Measurements from ENCODE around the gene HRG.

HRG gene

DNA sequence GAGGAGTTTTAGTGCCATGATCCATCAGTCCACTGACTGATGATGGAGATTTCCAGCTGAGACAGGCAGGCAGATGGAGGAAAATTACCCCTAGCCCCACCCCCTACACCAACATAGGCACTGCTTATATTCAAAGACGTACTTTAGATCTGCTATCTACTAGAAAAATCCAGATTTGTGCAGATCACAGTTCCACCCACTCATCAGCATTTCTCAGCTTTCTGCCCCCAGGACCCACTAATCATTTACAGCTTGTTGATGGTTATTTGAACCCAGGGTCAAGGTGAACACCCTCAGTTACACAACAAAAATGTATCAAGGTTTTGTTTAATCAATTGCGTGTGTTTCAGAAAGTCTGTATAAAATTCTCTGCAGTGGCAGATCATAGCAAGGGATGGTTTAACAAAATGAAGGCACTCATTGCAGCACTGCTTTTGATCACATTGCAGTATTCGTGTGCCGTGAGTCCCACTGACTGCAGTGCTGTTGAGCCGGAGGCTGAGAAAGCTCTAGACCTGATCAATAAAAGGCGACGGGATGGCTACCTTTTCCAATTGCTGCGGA is at the start of gene HRG:
TSS of gene HRG (plus strand) at position 390 of the 564 bp plus-strand sequence. CDS start at position 408, 18 bp downstream.
- Histone ChIP-seq H3K9me3 (ENCODE audit: low read length) (no peaks in the 10 kb centered on the region), H3K4me3 (ENCODE audit: low read depth, low read length, poor library complexity, severe bottlenecking) (no peak within 1 kb of the TSS), H3K27me3 (ENCODE audit: insufficient read depth, low read length) (no peaks in the 10 kb centered on the region), H4K20me1 (ENCODE audit: insufficient read depth, low read length) (no peaks in the 10 kb centered on the region), H3K9me2 (ENCODE audit: low read depth, low read length) (no peaks in the 10 kb centered on the region), H3K4me2 (ENCODE audit: low read length) (no peak within 1 kb of the TSS), H3K79me2 (ENCODE audit: insufficient read depth, low read length) (no peaks in the 10 kb centered on the region), H3K9ac (ENCODE audit: low read length) (no peak within 1 kb of the TSS), H3K36me3 (ENCODE audit: insufficient read depth, low read length) (no peaks in the 10 kb centered on the region), H3F3A (ENCODE audit: insufficient read depth, low read length) (no peaks in the 10 kb centered on the region), H3K4me1 (ENCODE audit: insufficient read depth, low read length, severe bottlenecking) (no peaks in the 10 kb centered on the region), H3K27ac (ENCODE audit: low read depth, low read length, poor library complexity, severe bottlenecking) (no peak within 1 kb of the TSS), H2AFZ (ENCODE audit: low read length) (no peak within 1 kb of the TSS)
- TF ChIP-seq CTCF (IDR thresholded peaks at IDR 0.05; ENCODE audit: low read length) (no peak), EZH2 (IDR thresholded peaks at IDR 0.05; ENCODE audit: borderline replicate concordance, low read length) (no peak)

GRCh38 chr3:186616299-186616617 is 49.6 kb upstream of the HRG start:
- Histone ChIP-seq H3K27ac (ENCODE audit: low read depth, low read length, poor library complexity, severe bottlenecking) (no peak overlapping the region), H3K4me1 (ENCODE audit: insufficient read depth, low read length, severe bottlenecking) (peaks cover 27% of the 10 kb centered on the region), H3K4me2 (ENCODE audit: low read length) (no peak overlapping the region), H3K9ac (ENCODE audit: low read length) (no peak overlapping the region), H4K20me1 (ENCODE audit: insufficient read depth, low read length) (no peaks in the 10 kb centered on the region), H3K9me3 (ENCODE audit: low read length) (no peaks in the 10 kb centered on the region), H3K79me2 (ENCODE audit: insufficient read depth, low read length) (no peaks in the 10 kb centered on the region), H3K36me3 (ENCODE audit: insufficient read depth, low read length) (no peaks in the 10 kb centered on the region), H3K27me3 (ENCODE audit: insufficient read depth, low read length) (0 out of 2 replicates have a peak, but pooled peaks cover 5% of the 10 kb centered on the region), H3K9me2 (ENCODE audit: low read depth, low read length) (no peaks in the 10 kb centered on the region), H2AFZ (ENCODE audit: low read length) (no peak overlapping the region), H3F3A (ENCODE audit: insufficient read depth, low read length) (no peaks in the 10 kb centered on the region), H3K4me3 (ENCODE audit: low read depth, low read length, poor library complexity, severe bottlenecking) (no peak overlapping the region)
- TF ChIP-seq CTCF (IDR thresholded peaks at IDR 0.05; ENCODE audit: low read length) (no peak), EZH2 (IDR thresholded peaks at IDR 0.05; ENCODE audit: borderline replicate concordance, low read length) (no peak)

DNA sequence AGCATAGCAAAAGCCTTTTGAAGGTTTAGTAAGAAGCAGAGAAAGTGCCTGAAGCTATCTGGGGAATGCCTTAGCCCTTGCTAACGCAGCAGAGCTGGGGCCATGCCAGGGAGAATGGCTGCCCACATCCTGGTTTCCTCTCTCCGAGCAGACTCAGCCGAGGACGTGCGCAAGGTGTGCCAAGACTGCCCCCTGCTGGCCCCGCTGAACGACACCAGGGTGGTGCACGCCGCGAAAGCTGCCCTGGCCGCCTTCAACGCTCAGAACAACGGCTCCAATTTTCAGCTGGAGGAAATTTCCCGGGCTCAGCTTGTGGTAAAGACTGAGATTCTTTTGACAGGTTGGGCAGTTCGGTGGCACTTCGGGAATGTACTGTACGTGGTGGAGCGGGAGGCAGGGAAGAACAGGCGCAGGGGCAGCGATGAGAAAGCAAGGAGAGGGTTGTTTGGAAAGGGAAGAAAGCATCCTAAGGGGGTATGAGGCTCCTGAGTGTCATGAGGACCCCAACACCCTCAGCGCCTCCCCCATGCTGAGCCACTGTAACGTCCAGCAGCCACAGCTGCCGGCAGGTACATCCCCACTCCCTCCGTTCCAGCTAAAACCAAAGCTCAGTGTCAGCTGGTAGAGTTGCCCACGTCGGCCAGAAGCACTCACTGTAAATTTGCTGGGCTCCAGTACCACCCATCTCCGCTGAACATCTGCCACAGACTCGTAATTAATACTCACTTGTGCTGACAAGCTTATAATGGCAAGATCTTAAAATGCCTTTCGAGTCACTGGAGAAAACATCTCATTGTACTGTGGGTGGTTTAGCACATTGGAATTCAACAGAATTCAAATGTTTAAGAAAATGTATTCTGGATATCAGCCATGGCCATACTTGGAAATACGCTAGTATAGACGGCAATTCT is 48.5 kb upstream of the HRG start:
- Histone ChIP-seq H3K4me1 (ENCODE audit: insufficient read depth, low read length, severe bottlenecking) (peaks cover 27% of the 10 kb centered on the region), H3K4me3 (ENCODE audit: low read depth, low read length, poor library complexity, severe bottlenecking) (peak overlapping the region; percentile 22), H3K27ac (ENCODE audit: low read depth, low read length, poor library complexity, severe bottlenecking) (no peak overlapping the region), H3K36me3 (ENCODE audit: insufficient read depth, low read length) (no peaks in the 10 kb centered on the region), H3K27me3 (ENCODE audit: insufficient read depth, low read length) (0 out of 2 replicates have a peak, but pooled peaks cover 5% of the 10 kb centered on the region), H3K9me2 (ENCODE audit: low read depth, low read length) (no peaks in the 10 kb centered on the region), H3F3A (ENCODE audit: insufficient read depth, low read length) (no peaks in the 10 kb centered on the region), H3K79me2 (ENCODE audit: insufficient read depth, low read length) (no peaks in the 10 kb centered on the region), H4K20me1 (ENCODE audit: insufficient read depth, low read length) (no peaks in the 10 kb centered on the region), H3K9ac (ENCODE audit: low read length) (peak overlapping the region; percentile 18; the same call in 1 of the 2 replicates), H3K4me2 (ENCODE audit: low read length) (peak overlapping the region; percentile 64), H3K9me3 (ENCODE audit: low read length) (no peaks in the 10 kb centered on the region), H2AFZ (ENCODE audit: low read length) (peak overlapping the region; percentile 71)
- TF ChIP-seq EZH2 (IDR thresholded peaks at IDR 0.05; ENCODE audit: borderline replicate concordance, low read length) = no peak
- peak; percentile 100 for TF ChIP-seq CTCF (IDR thresholded peaks at IDR 0.05; ENCODE audit: low read length)
